K562 (cell line): ENCODE data around the gene SDCCAG8. TPM values are rescaled to one million over a fixed set of nuclear protein-coding genes. Genes with fewer than 3 reads are reported as not detected.

Experiments used
- ATAC-seq: fragments of 200-7000 bp; cut with Tn5 transposase; 3 replicates; pipeline ENCODE4 v1.9.1; 2020; ENCODE audit warnings: moderate library complexity
- BruUV-seq: library from RNA; stranded (reverse); fragments of 400-500 nt; replicated peaks from 2 replicates; lab custom pipeline; 2021; lab: Mats Ljungman, UMichigan
- CTCF ChIA-PET: fragments of 300-600 bp; formaldehyde crosslinking; extraction: SDS; loops from one replicate; lab custom pipeline; 2021; ENCODE audit warnings: low intra/inter-chr PET ratio; lab: Yijun Ruan, JAX
- POLR2A ChIA-PET: fragments of 300-600, 350-650 bp; sonication (Branson Sonifier 250); formaldehyde crosslinking; extraction: SDS; loops from one replicate; lab custom pipeline; 2021; ENCODE audit warnings: antibody characterized with exemption, inconsistent platforms; lab: Yijun Ruan, JAX
- DNase-seq, 4 experiments: peaks; one replicate each; pipeline versions ENCODE4 v3.0.0 to v3.0.0-alpha.2; 2011 to 2018; ENCODE audit warnings: low spot score in 3 of 4, mixed read lengths in 3 of 4; ENCODE audit errors: extremely low read depth in 1 of 4
- FAIRE-seq: peaks from 2 replicates; lab custom pipeline; 2011; peaks lifted over from hg19 to GRCh38; lab: Jason Lieb, UNC
- H2AFZ ChIP-seq: 2 replicates; pipeline ENCODE4 v1.6.0; 2011; ENCODE audit warnings: low read depth, low read length, control low read depth, inconsistent platforms
- H3K27ac ChIP-seq: fragments of 200-600 bp; 3 replicates; pipeline ENCODE4 v1.8.0; 2011; ENCODE audit warnings: low read depth, mild to moderate bottlenecking, control low read depth, inconsistent platforms, low read length, moderate library complexity, mixed read lengths; ENCODE audit errors: extremely low read depth
- H3K27me3 ChIP-seq, 2 experiments: fragments of 300-600 bp in 1 of 2; 2 replicates in 1 of 2; 3 replicates in 1 of 2; pipeline versions ENCODE4 v1.6.0 to v1.8.0; 2011; ENCODE audit warnings: inconsistent platforms in 2 of 2, low read length in 2 of 2, mild to moderate bottlenecking in 1 of 2, mixed read lengths in 1 of 2, moderate library complexity in 1 of 2; ENCODE audit not compliant: control insufficient read depth in 2 of 2, insufficient read depth in 2 of 2
- H3K36me3 ChIP-seq: fragments of 300-600 bp; 3 replicates; pipeline ENCODE4 v1.8.0; 2011; ENCODE audit warnings: mild to moderate bottlenecking, low read length, inconsistent platforms; ENCODE audit not compliant: control insufficient read depth, insufficient read depth
- H3K4me1 ChIP-seq, 2 experiments: fragments of 200-600 bp in 1 of 2; replicated peaks in 1 of 2; 2 replicates in 1 of 2; 3 replicates in 1 of 2; pipeline versions ENCODE4 v1.5.1 to v1.8.0; 2011; ENCODE audit warnings: inconsistent platforms in 2 of 2, low read length in 2 of 2, mild to moderate bottlenecking in 1 of 2, mixed read lengths in 1 of 2, moderate library complexity in 1 of 2; ENCODE audit not compliant: control insufficient read depth in 2 of 2, insufficient read depth in 2 of 2
- H3K4me2 ChIP-seq: 2 replicates; pipeline ENCODE4 v1.6.1; 2011; ENCODE audit warnings: low read length, control low read depth, inconsistent platforms, mixed read lengths; ENCODE audit not compliant: insufficient read depth
- H3K4me3 ChIP-seq: fragments of 200-600 bp; sonication (generic), shearing (Covaris generic); 2 replicates; pipeline ENCODE4 v1.5.1; 2016; ENCODE audit warnings: control low read depth, inconsistent platforms
- H3K79me2 ChIP-seq: fragments of 200-600 bp; 3 replicates; pipeline ENCODE4 v1.8.0; 2011; ENCODE audit warnings: low read length, inconsistent platforms; ENCODE audit not compliant: control insufficient read depth, insufficient read depth
- H3K9ac ChIP-seq, 2 experiments: 2 replicates each; pipeline versions ENCODE4 v1.6.0 to v1.6.1; 2011; ENCODE audit warnings: low read depth in 2 of 2, low read length in 2 of 2, control low read depth in 1 of 2, inconsistent platforms in 1 of 2, mild to moderate bottlenecking in 1 of 2, mixed read lengths in 1 of 2; ENCODE audit not compliant: insufficient read depth in 1 of 2
- H3K9me1 ChIP-seq: one replicate; pipeline ENCODE4 v1.6.0; 2011; ENCODE audit warnings: inconsistent platforms, mild to moderate bottlenecking, low read length, moderate library complexity; ENCODE audit not compliant: control insufficient read depth, insufficient read depth
- H3K9me3 ChIP-seq: replicated peaks from 2 replicates; pipeline ENCODE4 v1.5.1; 2011; ENCODE audit warnings: low read depth, low read length, inconsistent platforms; ENCODE audit not compliant: control insufficient read depth, insufficient read depth
- H4K20me1 ChIP-seq: replicated peaks from 2 replicates; pipeline ENCODE4 v1.6.1; 2011; ENCODE audit warnings: low read length, inconsistent platforms, mixed read lengths; ENCODE audit not compliant: control insufficient read depth, insufficient read depth
- ADNP ChIP-seq: fragments of 200-800 bp; sonication (Bioruptor generic); IDR thresholded peaks from 2 replicates; pipeline ENCODE4 v1.6.1; 2016; ENCODE audit warnings: missing genetic modification characterization, missing compliant biosample characterization
- EP400 ChIP-seq: fragments of 450-650 bp; IDR thresholded peaks from 2 replicates; pipeline ENCODE4 v1.6.1; 2017; ENCODE audit warnings: antibody characterized with exemption, mild to moderate bottlenecking, moderate library complexity
- NCOR1 ChIP-seq: fragments of 450-650 bp; IDR thresholded peaks from 2 replicates; pipeline ENCODE4 v1.6.1; 2016; ENCODE audit warnings: mild to moderate bottlenecking, moderate library complexity
- NFATC3 ChIP-seq: fragments of 450-650 bp; IDR thresholded peaks from 2 replicates; pipeline ENCODE4 v1.6.1; 2017; ENCODE audit warnings: mild to moderate bottlenecking
- RBM25 ChIP-seq: fragments of 200-400 bp; formaldehyde crosslinking; IDR thresholded peaks from 2 replicates; pipeline ENCODE4 v1.6.1; 2018; ENCODE audit warnings: low read length, low read depth, moderate library complexity; ENCODE audit not compliant: severe bottlenecking
- TBP ChIP-seq: optimal IDR thresholded peaks from 2 replicates; pipeline ENCODE3; 2011; ENCODE audit warnings: low read depth, low read length, improper control_type of control experiment
- TRIM25 ChIP-seq: fragments of 450-650 bp; IDR thresholded peaks from 2 replicates; pipeline ENCODE4 v1.7.0; 2016; ENCODE audit warnings: borderline replicate concordance
- ZBTB11 ChIP-seq, 3 experiments: fragments of 200-800 bp in 1 of 3; fragments of 250-450 bp in 1 of 3; fragments of 450-650 bp in 1 of 3; sonication (Bioruptor Pico) in 1 of 3; sonication (Bioruptor generic) in 1 of 3; formaldehyde crosslinking in 1 of 3; IDR thresholded peaks; 2 replicates each; pipeline versions ENCODE4 v1.6.1 to v1.8.0; 2016 to 2022; ENCODE audit warnings: mild to moderate bottlenecking in 2 of 3, missing genetic modification characterization in 2 of 3, missing compliant biosample characterization in 1 of 3, moderate library complexity in 1 of 3
- ZNF121 ChIP-seq: sonication (generic); formaldehyde crosslinking; conservative IDR thresholded peaks from 2 replicates; pipeline ENCODE4 v1.8.0; 2022; ENCODE audit warnings: missing genetic modification reagents
- WGBS: fragments of 100-300 bp; shearing (Covaris generic); methylation state at CpG from one replicate; pipeline ENCODE4 v1.1.6; 2016; ENCODE audit warnings: low coverage, mixed read lengths; ENCODE audit not compliant: insufficient coverage; ENCODE audit errors: missing lambda C conversion rate; 5-methylcytosine and 5-hydroxymethylcytosine counted together
- in situ Hi-C: fragments of 300-500 bp; cut with MboI; formaldehyde crosslinking; loops from 4 replicates; pipeline ENCODE4 v1.15.0; 2018; ENCODE audit warnings: inconsistent platforms, mixed read lengths
- intact Hi-C: fragments of 100-400 bp; cut with micrococcal nuclease; formaldehyde crosslinking; loops from 2 replicates; pipeline ENCODE4 v1.14.2; 2022
- polyA plus RNA-seq, 8 experiments: library from polyadenylated mRNA; depleted of rRNA in 4 of 8; stranded (reverse) in 5 of 8; unstranded in 3 of 8; fragments of >200 nt; fragmentation: Nextera tagmentation in 2 of 8; fragmentation: Illumina TruSeq in 1 of 8; extraction: Ambion mirVana in 2 of 8; extraction: Trizol in 1 of 8; gene quantifications; 2 replicates each; pipeline versions ENCODE4 v1.2.1 to v1.2.3, GENCODE V29; 2011 to 2014; ENCODE audit warnings: inconsistent platforms in 1 of 8, missing spikeins in 1 of 8
- total RNA-seq, 7 experiments: library from RNA; depleted of rRNA in 6 of 7; stranded (reverse); fragments of >200 nt in 6 of 7; fragmentation: Illumina TruSeq in 2 of 7; extraction: Trizol in 2 of 7; gene quantifications; 2 replicates each; pipeline versions ENCODE4 v1.2.1 to v1.2.3, GENCODE V29; 2011 to 2021; ENCODE audit warnings: low replicate concordance in 1 of 7

The SDCCAG8 gene
- total and polyA plus RNA-seq, 9 of the 15 experiments (the other 6 are each of a cell fraction or from before 2014, with no cell fraction given): 17.9 to 36.7 (median 25.4) TPM

- ATAC-seq (no peak), DNase-seq (no peak), FAIRE-seq (no peak)
- peaks cover 0 to 5% of the 10 kb centered on the region in 2 experiments; a peak in 2 of 5 replicates for H3K4me1 ChIP-seq
- no peak overlapping the region for H3K4me3 ChIP-seq
- POLR2A ChIA-PET: no interaction called here
- no peaks in the 10 kb centered on the region for H3K27me3 ChIP-seq
- intact Hi-C loops: no loop called here
- H3K9ac ChIP-seq: no peak overlapping the region
- BruUV-seq: no TSS peak
- CTCF ChIA-PET: no interaction called here
- TF ChIP-seq TBP (no peak), ZNF121 (CRISPR knock-in tag) (peak; percentile 98), RBM25 (peak; percentile 5)
- no peak overlapping the region for H2AFZ ChIP-seq
- H3K9me3 ChIP-seq: no peaks in the 10 kb centered on the region
- no peaks in the 10 kb centered on the region for H3K79me2 ChIP-seq
- H4K20me1 ChIP-seq: no peaks in the 10 kb centered on the region
- in situ Hi-C loops: no loop called here
- H3K36me3 ChIP-seq: peaks cover 12% of the 10 kb centered on the region; the same call in 2 of the 3 replicates
- no peaks in the 10 kb centered on the region for H3K9me1 ChIP-seq
- no peak overlapping the region for H3K4me2 ChIP-seq
- WGBS: 91% methylated on average over 5 of the region's 5 CpGs
- H3K27ac ChIP-seq: no peak overlapping the region
Observed at GRCh38 chr1:243281672-243282071, 25.8 kb downstream of the SDCCAG8 start.

GRCh38 chr1:243286409-243287122, 30.7 kb downstream of the SDCCAG8 start:
- no peak for DNase-seq
- no peak for ATAC-seq
- in situ Hi-C loops: no loop called here
- H3K9ac ChIP-seq: no peak overlapping the region
- H3K4me1 ChIP-seq: peaks cover 0 to 5% of the 10 kb centered on the region in 2 experiments; a peak in 2 of 5 replicates
- intact Hi-C loops: no loop called here
- no peak overlapping the region for H3K27ac ChIP-seq
- peaks cover 15% of the 10 kb centered on the region; the same call in 2 of the 3 replicates for H3K36me3 ChIP-seq
- FAIRE-seq: no peak
- BruUV-seq: no TSS peak
- H3K4me2 ChIP-seq: no peak overlapping the region
- POLR2A ChIA-PET: interaction anchor here (0.6 to 1.1 kb wide), 3 partner anchors 14 to 744 kb away, joined by 3 to 5 read pairs (median 3); no protein-coding TSS in a partner anchor
- H3K27me3 ChIP-seq: no peaks in the 10 kb centered on the region
- H4K20me1 ChIP-seq: no peaks in the 10 kb centered on the region
- no peaks in the 10 kb centered on the region for H3K9me1 ChIP-seq
- H2AFZ ChIP-seq: no peak overlapping the region
- no peak overlapping the region for H3K4me3 ChIP-seq
- CTCF ChIA-PET: no interaction called here
- H3K79me2 ChIP-seq: no peaks in the 10 kb centered on the region
- 53% methylated on average over 8 of the region's 8 CpGs for WGBS
- H3K9me3 ChIP-seq: no peaks in the 10 kb centered on the region
- TF ChIP-seq NCOR1: no peak
- TF ChIP-seq TRIM25: no peak
- TF ChIP-seq NFATC3: no peak
- no peak for TF ChIP-seq EP400
- no peak for TF ChIP-seq ZBTB11 (CRISPR knock-in tag; IDR thresholded peaks at IDR 0.05)
- TF ChIP-seq ADNP: no peak
